ENCODE measurements around the gene ZBTB8A.
A peak's percentile ranks its signal among the peaks of the same experiment; 100 is the strongest.

Gene ZBTB8A

GRCh38 chr1:32650248-32650751 lies 111.1 kb downstream of the ZBTB8A start, which contains the start of gene ZBTB8OS:
TSS of gene ZBTB8OS (minus strand) at chr1:32650550. CDS start at chr1:32650529, 21 bp downstream.
- intact Hi-C loops (cut with DNase I): no loop called here
- peak; percentile 85 to 98 (median 92) for DNase-seq

- peak; percentile 95 to 100 (median 97) for DNase-seq
- intact Hi-C loops (cut with DNase I): no loop called here
Observed at GRCh38 chr1:32650752-32651460, 111.7 kb downstream of the ZBTB8A start, which contains the start of gene RBBP4. TSS of gene RBBP4 (plus strand) at chr1:32651208. CDS start at chr1:32651307, 99 bp downstream.

- peak in 1 of 10 donors; percentile 90 for DNase-seq
- intact Hi-C loops (cut with DNase I): no loop called here
Observed at GRCh38 chr1:32651461-32652073, 112.3 kb downstream of the ZBTB8A start.

GRCh38 chr1:32652244-32652962 lies 113.2 kb downstream of the ZBTB8A start:
- DNase-seq: no peak
- intact Hi-C loops (cut with DNase I): no loop called here
